Tibial artery (tissue), 4 donors: Measurements from ENCODE around the gene ITLN1.

Experiments
- DNase-seq, 2 donors: peaks; one replicate each; pipeline ENCODE4 v3.0.0-alpha.2; 2019
- H3K27ac ChIP-seq, 2 donors: fragments of 200-600 bp; sonication (generic) in 1 of 2; 1 replicate in 1 of 2; 2 replicates in 1 of 2; pipeline ENCODE4 v1.5.1; 2018 to 2019; ENCODE audit warnings: mild to moderate bottlenecking in 1 of 2
- H3K27me3 ChIP-seq, 2 donors: fragments of 200-600 bp; sonication (generic) in 1 of 2; one replicate each; pipeline versions ENCODE4 v1.5.1 to v1.6.0; 2016 to 2019
- H3K36me3 ChIP-seq, 3 donors: fragments of 200-600 bp; sonication (generic) in 2 of 3; one replicate each; pipeline ENCODE4 v1.5.1; 2016 to 2019; ENCODE audit warnings: mild to moderate bottlenecking in 2 of 3
- H3K4me1 ChIP-seq, 4 donors: fragments of 200-600 bp; sonication (generic) in 2 of 4; 1 replicate in 3 of 4; 2 replicates in 1 of 4; pipeline ENCODE4 v1.5.1; 2016 to 2019
- H3K4me3 ChIP-seq, 2 donors: fragments of 200-600 bp; sonication (generic) in 1 of 2; 1 replicate in 1 of 2; 2 replicates in 1 of 2; pipeline ENCODE4 v1.5.1; 2018 to 2019; ENCODE audit warnings: mild to moderate bottlenecking in 2 of 2
- H3K9me3 ChIP-seq, 3 donors: fragments of 200-600 bp; sonication (generic) in 1 of 3; one replicate each; pipeline ENCODE4 v1.5.1; 2016 to 2019
- intact Hi-C: fragments of 100-400 bp; cut with DNase I; formaldehyde crosslinking; loops from one replicate; pipeline ENCODE4 v1.15.0; 2023; ENCODE audit warnings: low total_unique reads
- TF ChIP-seq, protein P1 (sequence below), 2 experiments: fragments of 200-600 bp in 1 of 2; fragments of 450-650 bp in 1 of 2; IDR thresholded peaks; one replicate each; pipeline ENCODE4 v1.5.1; 2017 to 2019; ENCODE audit warnings: antibody characterized with exemption in 2 of 2, mild to moderate bottlenecking in 1 of 2, moderate library complexity in 1 of 2

Gene ITLN1

DNA sequence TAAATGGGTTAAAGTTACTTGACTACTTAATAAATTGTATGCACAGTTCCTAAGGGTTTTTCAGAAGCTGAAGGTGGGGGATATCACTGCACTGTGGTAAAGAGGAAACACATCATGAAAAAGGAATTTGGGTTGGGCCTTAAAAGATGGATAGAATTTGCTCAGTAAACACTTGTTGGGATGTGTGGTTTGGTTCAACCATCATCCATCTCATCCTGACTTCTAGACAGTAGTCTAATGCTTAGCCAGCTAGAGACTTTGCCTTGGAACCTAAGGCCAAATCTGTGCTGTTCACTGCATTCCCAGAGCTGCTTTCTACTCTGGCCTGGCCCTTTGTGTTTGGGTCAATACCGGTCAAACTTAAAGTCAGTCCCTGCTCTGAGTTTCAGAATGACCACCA is 58.4 kb downstream of the ITLN1 start:
- intact Hi-C loops: no loop called here
- no peaks in the 10 kb centered on the region for H3K9me3 ChIP-seq
- H3K27ac ChIP-seq: no peak overlapping the region
- DNase-seq: no peak
- TF ChIP-seq, protein P1, sequence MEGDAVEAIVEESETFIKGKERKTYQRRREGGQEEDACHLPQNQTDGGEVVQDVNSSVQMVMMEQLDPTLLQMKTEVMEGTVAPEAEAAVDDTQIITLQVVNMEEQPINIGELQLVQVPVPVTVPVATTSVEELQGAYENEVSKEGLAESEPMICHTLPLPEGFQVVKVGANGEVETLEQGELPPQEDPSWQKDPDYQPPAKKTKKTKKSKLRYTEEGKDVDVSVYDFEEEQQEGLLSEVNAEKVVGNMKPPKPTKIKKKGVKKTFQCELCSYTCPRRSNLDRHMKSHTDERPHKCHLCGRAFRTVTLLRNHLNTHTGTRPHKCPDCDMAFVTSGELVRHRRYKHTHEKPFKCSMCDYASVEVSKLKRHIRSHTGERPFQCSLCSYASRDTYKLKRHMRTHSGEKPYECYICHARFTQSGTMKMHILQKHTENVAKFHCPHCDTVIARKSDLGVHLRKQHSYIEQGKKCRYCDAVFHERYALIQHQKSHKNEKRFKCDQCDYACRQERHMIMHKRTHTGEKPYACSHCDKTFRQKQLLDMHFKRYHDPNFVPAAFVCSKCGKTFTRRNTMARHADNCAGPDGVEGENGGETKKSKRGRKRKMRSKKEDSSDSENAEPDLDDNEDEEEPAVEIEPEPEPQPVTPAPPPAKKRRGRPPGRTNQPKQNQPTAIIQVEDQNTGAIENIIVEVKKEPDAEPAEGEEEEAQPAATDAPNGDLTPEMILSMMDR (IDR thresholded peaks at IDR 0.05): no peak
- H3K36me3 ChIP-seq: no peaks in the 10 kb centered on the region
- H3K4me3 ChIP-seq: no peak overlapping the region
- no peaks in the 10 kb centered on the region for H3K4me1 ChIP-seq
- H3K27me3 ChIP-seq: no peaks in the 10 kb centered on the region
